GM21447 (cell line): ENCODE measurements around the gene HS3ST2.
"Not testable (repeated sequence)": the region's sequence is repeated elsewhere in the genome, so short reads cannot be mapped to it uniquely, and the experiment has no call there.

Experiments
- ATAC-seq: cut with Tn5 transposase; IDR thresholded peaks from one replicate; pipeline ENCODE4 v1.9.1; 2021; ENCODE audit not compliant: unreplicated experiment

Gene HS3ST2

DNA sequence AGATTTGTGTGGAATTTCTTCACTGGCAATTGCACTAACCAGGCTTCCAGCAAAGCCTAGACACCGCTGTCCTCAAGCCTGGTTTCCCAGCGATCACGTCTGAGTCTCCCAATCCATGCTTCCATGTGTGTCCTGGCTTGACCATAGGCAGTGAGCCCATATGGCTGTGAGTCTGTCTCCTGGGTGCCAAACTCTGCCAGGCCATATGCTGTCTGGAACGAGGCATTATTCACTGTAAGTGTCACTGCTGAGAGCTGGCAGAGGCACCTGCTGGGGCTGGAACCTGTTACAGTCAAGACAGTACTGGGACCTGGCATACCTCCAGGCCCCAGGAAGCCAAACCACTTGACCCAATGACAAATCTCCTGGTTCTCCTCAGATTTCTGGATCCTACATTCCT lies 60.4 kb downstream of the HS3ST2 start:
- no peak for ATAC-seq

DNA sequence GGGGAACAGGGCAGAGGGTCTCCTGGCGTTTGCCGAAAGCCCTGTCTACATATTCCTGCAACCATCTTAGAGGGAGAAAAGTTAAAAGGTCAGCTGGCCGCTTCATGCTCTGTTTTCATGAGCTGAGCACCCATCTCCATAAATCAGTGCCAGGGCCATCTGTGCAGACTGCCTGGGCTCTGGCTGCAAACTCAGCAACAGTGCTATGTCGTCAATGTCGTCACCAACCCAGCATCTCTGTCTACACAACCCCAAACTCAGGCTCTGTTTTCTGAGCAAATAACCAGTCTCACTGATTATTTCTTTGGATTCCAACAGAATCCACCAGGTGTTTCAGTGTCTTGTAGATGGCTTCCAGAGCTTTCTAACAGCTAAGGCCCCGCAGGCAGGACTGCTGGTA lies 65.0 kb downstream of the HS3ST2 start:
- ATAC-seq = no peak

DNA sequence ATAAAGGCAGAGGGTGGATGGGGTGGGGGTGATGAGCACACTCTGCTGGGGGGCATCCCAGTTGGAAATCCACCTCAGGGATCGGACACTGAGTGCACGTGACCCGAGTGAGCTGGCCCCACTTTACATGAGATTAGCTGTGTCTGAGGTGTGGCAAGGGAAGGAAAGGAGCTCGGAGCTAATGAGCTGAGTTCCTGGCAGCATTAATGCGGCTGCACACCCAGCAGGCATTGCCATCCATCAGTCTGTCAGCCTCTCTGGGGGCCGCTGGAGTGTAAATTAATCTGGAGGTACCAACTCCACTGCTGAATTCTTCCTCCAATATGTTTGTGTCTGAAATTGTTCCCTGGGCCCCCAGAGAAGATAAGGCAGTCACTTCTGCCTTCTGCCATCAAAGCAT lies 65.5 kb downstream of the HS3ST2 start:
- no peak for ATAC-seq

DNA sequence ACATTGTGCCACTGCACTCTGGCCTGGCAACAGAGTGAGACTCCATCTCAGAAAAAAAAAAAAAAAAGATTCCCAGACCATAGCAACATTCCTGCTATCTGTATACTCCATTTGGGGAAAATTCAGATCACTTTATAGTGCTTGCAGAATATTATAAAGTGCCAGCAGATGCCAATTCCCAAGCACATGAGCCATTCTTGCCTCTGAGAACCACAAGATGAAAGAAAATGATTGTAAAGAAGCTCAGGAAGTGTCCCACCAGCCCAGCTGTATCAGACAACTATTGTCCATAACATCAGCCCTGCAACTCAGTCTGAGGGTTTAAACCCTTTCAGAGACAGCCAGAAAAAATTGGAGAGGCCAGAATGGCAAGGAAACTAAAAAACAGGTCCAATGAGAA lies 69.0 kb downstream of the HS3ST2 start:
- no peak for ATAC-seq

DNA sequence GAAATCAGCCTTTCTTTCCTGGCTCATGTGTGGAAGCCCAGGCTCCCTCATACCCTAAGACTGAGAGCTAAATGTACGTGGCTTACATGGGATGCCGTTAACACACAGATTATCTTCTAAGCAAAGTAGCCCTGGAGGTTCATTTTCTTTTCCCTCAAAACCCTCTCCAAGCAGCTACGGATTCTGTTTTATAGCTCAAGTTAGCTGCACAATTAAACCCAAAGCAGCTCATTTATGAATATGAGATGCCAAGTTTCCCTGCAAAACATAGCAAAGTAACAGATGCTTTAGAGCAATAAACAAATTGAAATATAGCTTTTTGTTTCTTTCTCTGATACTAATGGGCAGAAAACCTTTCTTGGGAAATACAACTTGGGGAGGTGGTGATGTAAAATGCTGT lies 72.0 kb downstream of the HS3ST2 start:
- ATAC-seq = no peak

DNA sequence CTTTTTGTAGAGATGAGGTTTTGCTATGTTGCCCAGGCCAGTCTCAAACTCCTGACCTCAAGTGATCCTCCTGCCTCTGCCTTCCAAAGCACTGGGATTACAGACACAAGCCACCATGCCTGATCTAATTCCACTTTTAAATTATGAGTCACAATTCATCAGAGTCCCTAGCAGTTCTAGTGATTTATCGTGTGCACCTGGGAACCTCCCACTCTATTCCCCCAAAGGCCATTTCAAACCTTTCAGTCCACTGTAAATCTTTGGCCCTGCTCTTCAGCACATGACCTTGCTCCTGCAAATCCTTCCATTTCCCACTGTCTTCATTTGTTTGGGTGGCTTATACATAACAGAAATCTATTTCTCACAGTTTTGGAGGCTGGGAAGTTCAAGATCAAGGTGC lies 73.0 kb downstream of the HS3ST2 start:
- ATAC-seq = no peak

DNA sequence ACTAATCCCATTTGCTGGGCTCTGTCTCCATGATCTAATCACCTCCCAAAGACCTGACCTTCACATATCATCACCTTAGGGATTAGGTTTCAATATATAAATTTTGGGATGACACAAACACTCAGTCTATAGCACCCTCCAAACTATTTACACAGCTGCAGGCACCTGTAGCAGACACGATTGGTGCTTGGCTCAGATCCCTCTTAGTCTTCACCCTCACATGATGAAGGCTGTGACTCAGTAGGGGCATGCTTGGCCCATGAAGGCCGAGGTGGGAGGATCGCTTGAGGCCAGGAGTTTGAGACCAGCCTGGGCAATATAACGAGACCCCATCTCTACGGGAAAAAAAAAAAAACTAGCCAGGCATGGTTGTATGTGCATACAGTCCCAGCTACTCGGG lies 73.5 kb downstream of the HS3ST2 start:
- no peak for ATAC-seq

DNA sequence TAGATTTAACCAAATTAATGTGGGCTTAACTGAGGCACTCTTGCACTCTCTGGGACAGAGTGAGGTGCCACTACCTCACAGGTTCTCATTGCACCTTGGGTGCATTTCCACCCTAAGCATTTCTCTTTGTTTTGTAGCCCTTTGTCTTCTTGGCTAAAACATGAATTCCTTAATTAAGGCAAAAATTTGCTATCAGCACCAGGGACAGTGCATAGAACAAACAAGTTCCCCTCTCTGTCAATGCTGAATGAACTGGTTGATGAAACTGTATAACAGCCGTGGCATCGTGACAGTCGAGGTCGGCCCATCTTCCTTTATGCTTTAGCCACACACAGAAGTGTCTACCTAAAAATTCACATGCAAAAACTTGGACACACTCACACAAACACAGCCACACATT lies 74.8 kb downstream of the HS3ST2 start:
- no peak for ATAC-seq

DNA sequence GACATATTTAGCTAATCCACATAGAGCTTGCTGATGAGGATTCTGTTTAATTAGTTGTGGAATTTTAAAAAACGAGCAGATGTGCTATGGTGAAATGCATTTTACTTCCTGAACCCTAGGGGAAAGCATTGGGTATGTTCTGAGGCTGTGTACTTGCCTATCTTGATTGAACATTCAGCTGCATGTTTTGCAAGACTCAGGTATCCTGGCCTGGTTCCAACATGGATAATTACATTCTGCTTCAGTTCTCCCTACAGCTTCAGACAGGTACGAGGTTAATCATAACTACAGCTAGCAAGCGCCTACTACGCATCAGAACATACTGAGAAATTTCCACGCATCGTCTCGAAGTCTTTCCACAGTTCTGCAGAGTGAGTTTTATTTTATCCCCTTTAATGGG lies 77.0 kb downstream of the HS3ST2 start:
- ATAC-seq = no peak

DNA sequence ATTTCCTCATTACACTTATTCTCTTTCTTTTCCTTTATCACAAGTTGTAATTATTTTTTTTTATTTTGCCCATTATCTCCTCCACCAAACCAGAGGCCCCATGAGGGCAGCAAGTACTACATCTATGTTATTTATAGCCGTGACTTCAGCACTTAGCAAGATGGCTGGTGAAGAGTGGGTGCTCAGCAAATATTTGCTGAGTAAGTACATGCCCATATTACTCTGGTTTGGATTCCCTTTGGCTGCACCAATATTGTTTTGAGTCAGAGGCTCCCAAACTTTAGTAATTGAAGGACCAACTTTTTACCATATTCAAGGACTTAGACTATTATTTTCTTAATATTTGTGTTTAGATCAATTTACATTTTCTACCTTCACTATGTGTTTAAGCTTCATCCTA lies 83.2 kb downstream of the HS3ST2 start:
- no peak for ATAC-seq

DNA sequence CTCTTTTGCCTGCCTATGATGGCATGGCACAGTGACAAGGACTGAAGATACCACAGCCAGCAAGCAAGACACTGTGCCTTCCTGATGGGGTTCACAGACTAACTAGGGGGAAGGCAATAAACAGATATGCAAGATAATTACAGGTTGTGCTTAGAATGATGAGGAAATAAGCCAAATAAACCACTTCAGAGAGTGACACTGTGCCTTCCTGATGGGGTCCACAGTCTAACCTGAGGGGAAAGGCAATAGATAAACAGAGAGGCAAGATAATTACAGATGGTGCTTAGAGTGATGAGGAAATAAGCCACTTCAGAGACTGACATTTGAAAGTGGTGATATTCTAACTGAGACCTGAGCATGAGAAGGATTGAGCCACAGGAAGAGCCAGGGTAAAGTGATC lies 84.2 kb downstream of the HS3ST2 start:
- ATAC-seq = no peak

DNA sequence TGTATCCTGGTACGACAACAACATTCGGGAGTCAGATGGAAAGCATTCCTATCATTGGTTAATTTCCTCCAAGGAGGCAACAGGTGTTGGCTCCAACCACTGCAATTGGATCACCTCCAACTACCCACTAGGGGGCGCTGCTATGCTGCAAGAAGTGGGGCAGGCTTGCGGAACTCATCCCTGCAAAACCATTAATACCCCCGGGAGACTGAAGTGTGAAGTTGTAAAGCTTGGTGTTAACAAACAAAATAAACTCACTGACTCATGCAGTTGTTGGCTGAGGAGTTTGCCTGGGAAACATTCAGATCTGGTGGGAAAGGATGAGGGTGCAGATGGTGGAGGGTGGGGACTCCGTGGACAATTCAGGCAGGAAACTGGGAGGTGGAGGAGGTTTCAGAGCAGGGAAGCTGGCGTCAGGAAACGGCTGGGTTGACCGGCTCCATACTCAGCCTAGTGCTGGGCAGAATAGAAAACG lies 84.9 kb downstream of the HS3ST2 start:
- no peak for ATAC-seq

DNA sequence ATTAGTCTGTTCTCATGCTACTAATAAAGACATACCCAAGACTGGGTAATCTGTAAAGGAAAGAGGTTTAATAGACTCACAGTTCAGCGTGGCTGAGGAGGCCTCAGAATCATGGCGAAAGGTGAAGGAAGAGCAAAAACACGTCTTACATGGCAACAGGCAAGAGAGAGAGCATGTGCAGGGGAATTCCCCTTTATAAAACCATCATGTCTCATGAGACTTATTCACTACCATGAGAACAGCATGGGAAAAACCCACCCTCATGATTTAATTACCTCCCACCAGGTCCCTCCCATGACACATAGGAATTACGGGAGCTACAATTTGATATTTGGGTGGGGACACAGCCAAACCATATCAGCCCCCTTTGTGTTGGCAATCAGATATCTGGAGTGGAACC lies 85.6 kb downstream of the HS3ST2 start:
- not testable (repeated sequence) for ATAC-seq

DNA sequence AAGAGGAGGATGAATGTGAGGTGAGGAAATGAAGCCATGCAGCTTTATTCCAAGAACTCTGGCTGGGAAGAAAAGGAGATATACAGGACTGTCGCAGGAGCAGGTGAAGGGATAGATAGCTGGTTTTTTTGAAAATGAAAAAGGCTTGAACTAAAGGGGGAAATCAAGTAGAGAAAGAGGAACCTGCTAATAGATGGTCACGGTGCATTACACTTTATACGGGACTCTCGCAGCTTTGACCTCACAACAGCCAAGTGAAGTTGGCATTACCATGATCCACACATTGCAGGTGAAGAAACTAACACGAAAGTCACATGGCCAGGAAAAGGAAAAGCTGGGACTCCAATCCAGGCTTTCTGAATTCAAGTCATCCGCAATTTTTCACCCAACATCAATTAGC lies 86.9 kb downstream of the HS3ST2 start:
- ATAC-seq = no peak

DNA sequence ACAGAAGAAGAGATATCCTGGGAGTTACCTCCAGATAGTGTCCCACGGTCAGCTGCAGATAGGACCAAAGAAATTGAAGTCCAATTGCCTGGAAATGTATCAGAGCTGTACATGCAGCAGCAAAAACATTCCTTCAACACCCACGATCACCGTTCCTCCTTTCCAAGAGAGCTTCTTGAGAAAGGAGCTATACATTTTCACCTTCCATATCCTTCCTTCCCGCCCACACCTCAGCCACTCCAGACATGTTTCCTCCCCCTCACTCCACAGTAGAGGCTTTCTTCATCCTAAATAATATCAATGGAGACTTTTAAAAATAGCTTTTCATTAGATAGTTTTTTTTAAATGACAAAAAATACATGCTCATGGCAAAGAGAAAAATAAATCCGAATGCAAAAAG lies 87.6 kb downstream of the HS3ST2 start:
- no peak for ATAC-seq

DNA sequence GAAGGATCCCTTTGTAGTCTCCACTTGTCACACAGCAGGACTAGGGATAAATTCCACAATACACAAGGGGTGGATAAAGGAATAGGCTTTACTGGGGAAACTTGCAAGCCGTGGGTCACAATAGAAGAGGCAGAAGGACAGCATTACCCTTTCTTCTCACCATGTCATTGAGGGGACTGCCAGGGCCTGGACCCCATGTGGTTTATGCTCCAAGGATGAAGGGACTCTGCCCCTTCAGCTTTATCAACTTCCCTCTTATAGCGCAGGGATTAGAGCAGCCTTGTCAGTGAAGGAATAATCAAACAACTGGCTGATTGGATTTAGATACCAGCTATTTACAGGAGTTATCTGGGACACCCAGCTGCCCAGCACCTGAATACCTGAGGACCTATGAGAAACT lies 89.8 kb downstream of the HS3ST2 start:
- no peak for ATAC-seq

DNA sequence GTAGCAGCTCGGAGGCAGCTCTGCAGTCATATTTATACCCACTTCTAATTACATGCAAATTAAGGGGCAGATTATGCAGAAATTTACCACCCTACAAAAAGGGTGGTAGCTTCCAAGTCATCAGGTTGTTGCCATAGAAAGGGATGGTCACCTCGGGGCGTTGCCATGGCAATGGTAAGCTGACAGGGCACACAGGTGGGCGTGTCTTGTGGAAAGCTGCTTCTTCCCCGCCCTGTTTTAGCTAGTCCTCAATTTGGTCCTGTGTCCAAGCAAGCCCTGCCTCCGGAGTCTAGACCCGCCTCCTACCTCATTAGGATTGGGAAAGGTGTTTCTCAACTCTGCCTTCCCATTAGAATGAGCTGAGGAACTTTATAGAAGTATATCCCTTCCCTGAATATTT lies 98.7 kb downstream of the HS3ST2 start:
- ATAC-seq = no peak

DNA sequence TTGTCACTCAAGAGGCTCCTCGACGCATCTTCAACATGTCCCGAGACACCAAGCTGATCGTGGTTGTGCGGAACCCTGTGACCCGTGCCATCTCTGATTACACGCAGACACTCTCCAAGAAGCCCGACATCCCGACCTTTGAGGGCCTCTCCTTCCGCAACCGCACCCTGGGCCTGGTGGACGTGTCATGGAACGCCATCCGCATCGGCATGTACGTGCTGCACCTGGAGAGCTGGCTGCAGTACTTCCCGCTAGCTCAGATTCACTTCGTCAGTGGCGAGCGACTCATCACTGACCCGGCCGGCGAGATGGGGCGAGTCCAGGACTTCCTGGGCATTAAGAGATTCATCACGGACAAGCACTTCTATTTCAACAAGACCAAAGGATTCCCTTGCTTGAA lies 101.0 kb downstream of the HS3ST2 start:
- no peak for ATAC-seq

DNA sequence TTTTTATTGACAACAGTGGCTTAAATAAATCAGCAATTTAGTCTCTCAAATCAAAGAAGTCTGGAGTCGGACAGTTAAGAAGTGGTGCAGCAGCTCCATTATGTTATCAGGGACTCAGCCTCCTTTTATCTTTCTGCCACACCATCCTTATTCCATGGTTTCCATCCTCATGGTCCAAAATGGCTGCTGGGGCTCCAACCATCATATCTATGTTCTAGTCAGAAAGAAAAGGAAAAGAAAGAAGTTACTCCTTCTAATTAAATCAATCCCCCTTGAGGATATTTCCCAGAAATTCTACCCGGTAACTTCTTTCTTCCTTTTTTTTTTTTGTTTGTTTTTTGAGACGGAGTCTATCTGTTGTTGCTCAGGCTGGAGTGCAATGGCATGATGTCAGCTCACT lies 109.5 kb downstream of the HS3ST2 start:
- no peak for ATAC-seq

DNA sequence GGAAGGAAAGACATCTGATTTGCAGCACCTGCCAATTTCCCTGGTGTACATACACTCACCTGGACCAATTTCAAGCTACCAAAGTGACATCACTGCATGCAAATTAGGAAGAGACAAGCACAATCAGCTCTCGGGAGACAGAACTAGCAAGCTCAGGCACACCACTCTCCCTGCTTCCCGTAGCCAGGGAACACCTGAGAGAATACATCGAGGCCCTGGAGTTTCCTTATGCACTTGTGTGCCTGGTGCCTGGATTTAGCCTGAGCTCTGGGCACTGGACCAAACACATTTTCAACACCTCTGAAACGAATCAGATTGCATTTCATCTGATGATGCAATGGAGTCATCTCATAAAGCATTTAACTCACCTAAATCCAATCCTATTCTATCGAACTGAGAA lies 110.5 kb downstream of the HS3ST2 start:
- no peak for ATAC-seq

DNA sequence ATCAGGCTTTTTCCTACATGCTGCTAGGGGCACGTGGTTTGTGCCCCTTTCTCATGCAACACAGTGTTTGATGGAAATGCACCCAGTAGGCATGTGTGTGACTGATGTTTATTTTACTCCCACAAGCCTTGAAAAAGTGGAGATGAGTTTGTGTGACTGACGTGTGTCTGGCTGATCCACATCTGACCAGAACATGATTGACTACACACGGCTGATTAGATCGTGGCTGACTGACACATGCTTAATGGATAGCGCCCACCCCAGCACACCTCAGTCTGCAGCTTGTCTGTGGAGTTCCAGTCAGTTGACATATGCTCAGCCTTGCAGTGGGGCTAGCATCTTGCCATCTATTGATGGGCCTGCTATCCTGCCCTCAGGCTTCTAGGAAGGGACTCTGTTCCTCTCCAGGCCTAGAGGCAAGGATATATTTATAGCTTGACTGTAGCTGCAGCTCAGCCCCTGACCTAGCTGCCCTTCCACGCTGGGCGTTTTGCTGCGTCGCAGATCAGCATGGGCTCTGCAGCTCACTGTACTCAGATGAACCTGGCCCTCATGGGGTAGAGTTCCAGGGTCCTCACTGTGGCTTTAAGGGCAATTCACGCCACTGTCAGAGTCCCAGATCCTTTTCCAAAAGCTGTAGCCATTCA lies 112.3 kb downstream of the HS3ST2 start:
- ATAC-seq = no peak

DNA sequence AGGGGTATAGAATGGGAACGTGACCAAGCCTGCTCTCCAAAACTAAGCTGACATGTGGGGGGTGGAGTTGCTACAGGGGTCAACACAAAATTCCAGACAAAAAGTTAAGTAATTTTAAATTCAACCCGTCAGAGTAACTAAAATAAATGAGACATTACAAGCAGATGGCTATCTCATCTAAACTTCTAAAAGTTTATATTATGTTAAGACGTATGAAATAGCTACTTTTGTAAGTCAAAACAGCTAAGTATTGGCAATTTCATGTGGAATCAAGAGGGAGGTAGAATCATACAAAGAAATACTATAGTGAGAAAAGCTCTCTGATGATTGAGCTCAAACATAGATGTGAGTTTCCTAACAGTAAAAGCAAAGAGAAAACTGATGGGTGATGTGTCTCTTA lies 113.3 kb downstream of the HS3ST2 start:
- no peak for ATAC-seq

DNA sequence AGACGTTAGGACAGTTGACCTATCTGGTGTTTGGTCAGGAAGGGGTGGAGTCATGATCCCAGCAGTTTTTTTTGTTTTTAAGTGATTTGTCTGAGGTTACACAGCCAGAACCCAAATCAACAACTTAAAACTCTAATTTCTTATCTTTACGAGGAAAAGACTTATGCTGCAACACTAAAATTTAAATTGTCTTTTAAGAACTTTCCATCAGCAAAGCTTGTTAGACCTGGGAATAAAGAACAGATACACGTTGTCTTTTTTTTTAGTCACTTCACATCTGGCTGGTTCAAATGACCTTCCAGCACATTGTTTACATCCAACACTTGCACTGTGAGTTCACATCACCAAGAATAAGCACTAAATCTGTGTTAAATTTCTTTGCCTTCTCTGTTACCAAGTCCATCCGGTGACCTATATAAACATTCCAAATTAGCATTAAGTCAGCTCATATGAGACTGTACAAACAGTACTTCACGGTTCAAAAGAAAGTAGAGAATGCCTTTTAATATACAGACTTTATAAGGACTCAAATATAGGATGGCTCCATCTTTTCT lies 115.0 kb downstream of the HS3ST2 start:
- no peak for ATAC-seq
